ENCODE measurements around the gene ERC2. TPM values are rescaled to one million over a fixed set of nuclear protein-coding genes. Genes with fewer than 3 reads are reported as not detected.

The ERC2 gene
- total and polyA plus RNA-seq, 2 of the 8 experiments (the other 6 are each of a cell fraction or from before 2014, with no cell fraction given) = 16.4 to 22.8 TPM

GRCh38 chr3:55487381-55488241 is 980.7 kb downstream of the ERC2 start:
- Histone ChIP-seq H4K5ac (ENCODE audit: insufficient read length, low read depth, low read length) (peak overlapping the region; percentile 36), H3K56ac (replicated peaks; ENCODE audit: insufficient read length, low read depth, low read length) (no peak overlapping the region), H3K14ac (ENCODE audit: insufficient read length) (no peak overlapping the region), H4K20me1 (replicated peaks in 1 of 2; ENCODE audit: control insufficient read depth in 1 of 2, insufficient read depth in 2 of 2, low read length in 2 of 2) (peaks cover 5 to 8% of the 10 kb centered on the region in 2 experiments), H2BK12ac (ENCODE audit: low read depth, low read length) (peak overlapping the region; percentile 71; the same call in 1 of the 2 replicates), H3K23ac (ENCODE audit: insufficient read length) (no peak overlapping the region), H3K27ac (ENCODE audit: low read depth, low read length) (no peak overlapping the region), H3K9me3 (ENCODE audit: insufficient read depth in 2 of 2, low read depth in 1 of 2, low read length in 1 of 2) (no peaks in the 10 kb centered on the region), H2BK15ac (ENCODE audit: low read length) (no peak overlapping the region; the same call in 1 of the 2 replicates), H2BK120ac (replicated peaks; ENCODE audit: low read depth, low read length) (no peak overlapping the region), H3K4me3 (ENCODE audit: extremely low read depth in 1 of 4, insufficient read depth in 2 of 4, low read depth in 3 of 4, low read length in 4 of 4) (peak overlapping the region; percentile 42 to 90 (median 70)), H2BK20ac (ENCODE audit: low read length) (no peak overlapping the region), H3K23me2 (ENCODE audit: low read depth, low read length) (peaks cover 48% of the 10 kb centered on the region), H3K79me2 (ENCODE audit: control insufficient read depth in 1 of 2, insufficient read depth in 2 of 2, low read length in 2 of 2) (no peaks in the 10 kb centered on the region), H2AFZ (ENCODE audit: low read length) (0 out of 2 replicates have a peak overlapping the region, but pooled peaks have one; percentile 46), H3K36me3 (ENCODE audit: control insufficient read depth in 2 of 4, insufficient read depth in 4 of 4, low read length in 3 of 4) (no peaks in the 10 kb centered on the region), H3K4me2 (ENCODE audit: insufficient read depth in 1 of 2, low read depth in 2 of 2, low read length in 2 of 2) (peak overlapping the region; percentile 99), H3K4me1 (replicated peaks in 1 of 4; ENCODE audit: control insufficient read depth in 3 of 4, insufficient read depth in 4 of 4, low read length in 3 of 4) (peaks cover 6 to 31% (median 18%) of the 10 kb centered on the region in 4 experiments), H3K4ac (replicated peaks; ENCODE audit: insufficient read length, low read depth, low read length) (no peak overlapping the region), H3K27me3 (replicated peaks in 1 of 4; ENCODE audit: control insufficient read depth in 3 of 4, extremely low read depth in 1 of 4, insufficient read depth in 3 of 4, low read length in 3 of 4) (peaks cover 25 to 75% (median 66%) of the 10 kb centered on the region in 4 experiments), H4K91ac (replicated peaks; ENCODE audit: insufficient read length, low read length) (peak overlapping the region; percentile 78), H2AK5ac (ENCODE audit: low read depth, low read length) (no peak overlapping the region), H3K9ac (replicated peaks in 1 of 4; ENCODE audit: extremely low read depth in 1 of 4, low read depth in 3 of 4, low read length in 3 of 4) (no peak overlapping the region; a peak in 2 of 7 replicates), H4K8ac (ENCODE audit: extremely low read depth, insufficient read depth, low read length) (no peak overlapping the region; the same call in 1 of the 2 replicates), H2BK5ac (ENCODE audit: low read depth, low read length) (no peak overlapping the region; the same call in 1 of the 2 replicates), H3K79me1 (ENCODE audit: low read depth, low read length) (no peaks in the 10 kb centered on the region), H3K18ac (ENCODE audit: extremely low read depth, low read length) (peak overlapping the region; percentile 88)
- FAIRE-seq (no peak), DNase-seq (ENCODE audit: low read depth in 1 of 2, low spot score in 2 of 2) (peak in 1 of 2 experiments; percentile 73)
- WGBS, 2 experiments (ENCODE audit: extremely low coverage in 1 of 2, insufficient coverage in 1 of 2, insufficient read length in 1 of 2, insufficient replicate concordance in 2 of 2, low coverage in 1 of 2, low lambda C conversion rate in 2 of 2, missing lambda C conversion rate in 1 of 2) = 1% methylated on average over 34 of the region's 71 CpGs; no CpG with 5 or more reads in 1 of the 2 experiments
- ChIA-PET CTCF (ENCODE audit: partially characterized antibody) (interaction anchor here (0.7 to 2.8 kb wide), 15 partner anchors 11 to 413 kb away, joined by 3 to 18 read pairs (median 3); no protein-coding TSS in a partner anchor), POLR2A (ENCODE audit: partially characterized antibody) (interaction anchor here (0.9 kb wide), 1 partner anchor 237 kb away, joined by 3 read pairs; no protein-coding TSS in a partner anchor)
- 0 out of 2 replicates have a peak, but pooled peaks have one; percentile 17 for TF ChIP-seq MAX (IDR thresholded peaks at IDR 0.05)
- TF ChIP-seq SUZ12 (IDR thresholded peaks at IDR 0.05; ENCODE audit: low read length) = peak; percentile 76
- TF ChIP-seq ATF3 (IDR thresholded peaks at IDR 0.05; ENCODE audit: insufficient read depth, low read depth, low read length) = no peak
- TF ChIP-seq YY1 (IDR thresholded peaks at IDR 0.05; ENCODE audit: low read depth, low read length) = 0 out of 2 replicates have a peak, but pooled peaks have one; percentile 11
- no peak for TF ChIP-seq MAFK (IDR thresholded peaks at IDR 0.05; ENCODE audit: low read depth, low read length)
- TF ChIP-seq CTBP2 (IDR thresholded peaks at IDR 0.05; ENCODE audit: borderline replicate concordance, insufficient read depth, insufficient read length, low read length) = no peak
- no peak for TF ChIP-seq RFX5 (IDR thresholded peaks at IDR 0.05; ENCODE audit: borderline replicate concordance, low read depth, low read length)
- no peak for TF ChIP-seq GTF2F1 (IDR thresholded peaks at IDR 0.05; ENCODE audit: borderline replicate concordance, low read depth, low read length)
- no peak for TF ChIP-seq POU5F1 (IDR thresholded peaks at IDR 0.05; ENCODE audit: low read depth, low read length)
- TF ChIP-seq KDM4A (IDR thresholded peaks at IDR 0.05; ENCODE audit: low read depth, low read length, severe bottlenecking) = peak; percentile 38

Data from H1 (cell line).